Upper lobe of left lung (tissue), 4 donors: ENCODE data around the gene CDK5RAP2.

Experiments used
- EP300 ChIP-seq, 4 donors: sonication (generic); formaldehyde crosslinking; IDR thresholded peaks; one replicate each; pipeline ENCODE4 v1.5.1; 2017; ENCODE audit warnings: antibody characterized with exemption in 4 of 4, control low read depth in 2 of 4
- TF ChIP-seq, protein P1 (sequence below), 6 experiments: fragments of 450-650 bp in 4 of 6; fragments of 200-600 bp in 2 of 6; sonication (generic) in 2 of 6; IDR thresholded peaks; one replicate each; pipeline ENCODE4 v1.5.1; 2016 to 2019; ENCODE audit warnings: antibody characterized with exemption in 6 of 6

DNA sequence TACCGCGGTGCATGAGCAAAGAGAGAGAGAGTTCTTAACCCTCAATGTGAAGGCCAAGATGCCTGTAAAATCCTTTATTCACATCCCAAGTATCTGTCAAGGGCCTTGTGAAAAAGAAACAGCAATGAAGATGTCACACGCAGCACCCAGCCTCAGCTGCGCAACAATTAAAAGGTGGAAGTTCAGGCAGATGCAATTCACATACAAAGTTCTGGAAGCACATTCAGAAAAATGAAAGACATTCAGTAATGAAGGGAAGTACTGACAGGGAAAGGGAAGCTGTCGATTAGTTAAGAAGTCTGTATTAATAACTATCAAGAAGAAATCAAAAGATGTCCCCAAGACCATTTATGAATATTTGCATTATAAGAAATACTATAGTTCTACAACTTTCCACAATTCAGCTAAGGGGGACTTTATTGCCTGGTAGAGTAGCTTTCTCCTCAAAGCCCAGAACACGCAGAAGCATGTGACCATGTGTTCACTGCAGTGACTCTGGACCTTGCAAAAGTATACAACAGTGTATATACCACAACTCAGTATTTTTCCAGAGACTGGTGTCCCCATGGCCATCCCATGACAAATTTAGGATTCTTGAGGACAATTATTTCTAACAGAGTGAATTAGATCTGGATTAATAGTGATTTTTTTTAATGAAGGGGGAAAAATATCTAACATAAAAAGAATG is 137.5 kb downstream of the CDK5RAP2 start:
- no peak for TF ChIP-seq EP300 (IDR thresholded peaks at IDR 0.05)
- TF ChIP-seq, protein P1, sequence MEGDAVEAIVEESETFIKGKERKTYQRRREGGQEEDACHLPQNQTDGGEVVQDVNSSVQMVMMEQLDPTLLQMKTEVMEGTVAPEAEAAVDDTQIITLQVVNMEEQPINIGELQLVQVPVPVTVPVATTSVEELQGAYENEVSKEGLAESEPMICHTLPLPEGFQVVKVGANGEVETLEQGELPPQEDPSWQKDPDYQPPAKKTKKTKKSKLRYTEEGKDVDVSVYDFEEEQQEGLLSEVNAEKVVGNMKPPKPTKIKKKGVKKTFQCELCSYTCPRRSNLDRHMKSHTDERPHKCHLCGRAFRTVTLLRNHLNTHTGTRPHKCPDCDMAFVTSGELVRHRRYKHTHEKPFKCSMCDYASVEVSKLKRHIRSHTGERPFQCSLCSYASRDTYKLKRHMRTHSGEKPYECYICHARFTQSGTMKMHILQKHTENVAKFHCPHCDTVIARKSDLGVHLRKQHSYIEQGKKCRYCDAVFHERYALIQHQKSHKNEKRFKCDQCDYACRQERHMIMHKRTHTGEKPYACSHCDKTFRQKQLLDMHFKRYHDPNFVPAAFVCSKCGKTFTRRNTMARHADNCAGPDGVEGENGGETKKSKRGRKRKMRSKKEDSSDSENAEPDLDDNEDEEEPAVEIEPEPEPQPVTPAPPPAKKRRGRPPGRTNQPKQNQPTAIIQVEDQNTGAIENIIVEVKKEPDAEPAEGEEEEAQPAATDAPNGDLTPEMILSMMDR (IDR thresholded peaks at IDR 0.05), result no peak
